OCI-LY3 (cell line): ENCODE measurements around the gene KPNB1.

Experiments
- H2AFZ ChIP-seq: fragments of 200-600, 300-600 bp; shearing (Covaris generic); 2 replicates; pipeline ENCODE4 v1.6.0; 2014; ENCODE audit warnings: antibody characterized with exemption, low read depth, low read length
- H3K27ac ChIP-seq: fragments of 200-600, 300-600 bp; sonication (generic); 2 replicates; pipeline ENCODE4 v1.5.1; 2014; ENCODE audit warnings: mild to moderate bottlenecking, low read length, moderate library complexity, mixed read lengths
- H3K27me3 ChIP-seq: fragments of 200-600, 300-600 bp; sonication (generic); 2 replicates; pipeline ENCODE4 v1.6.1; 2014; ENCODE audit warnings: low read depth, low read length, mixed read lengths
- H3K36me3 ChIP-seq: fragments of 200-600, 300-600 bp; sonication (generic); replicated peaks from 2 replicates; pipeline ENCODE3; 2014; ENCODE audit warnings: low read depth, low read length, mixed read lengths
- H3K4me1 ChIP-seq: fragments of 300-600, 200-600 bp; sonication (generic); 2 replicates; pipeline ENCODE4 v1.6.1; 2014; ENCODE audit warnings: low read length, mixed read lengths
- H3K4me2 ChIP-seq: fragments of 200-600, 300-600 bp; sonication (generic); 2 replicates; pipeline ENCODE4 v1.6.1; 2014; ENCODE audit warnings: low read length, mixed read lengths
- H3K4me3 ChIP-seq: fragments of 300-600, 200-600 bp; sonication (generic); 2 replicates; pipeline ENCODE4 v1.5.1; 2014; ENCODE audit warnings: antibody characterized with exemption, mild to moderate bottlenecking, low read length, moderate library complexity
- H3K79me2 ChIP-seq: fragments of 300-600, 200-600 bp; shearing (Covaris generic); 2 replicates; pipeline ENCODE4 v1.6.1; 2014; ENCODE audit warnings: mild to moderate bottlenecking, low read length, mixed read lengths
- H3K9ac ChIP-seq: fragments of 300-600, 200-600 bp; shearing (Covaris generic); 2 replicates; pipeline ENCODE4 v1.6.0; 2014; ENCODE audit warnings: mild to moderate bottlenecking, low read length, moderate library complexity
- H3K9me3 ChIP-seq: fragments of 200-600, 300-600 bp; shearing (Covaris generic); 2 replicates; pipeline ENCODE4 v1.6.1; 2014; ENCODE audit warnings: low read length, mixed read lengths; ENCODE audit not compliant: insufficient read depth
- H4K20me1 ChIP-seq: fragments of 200-600, 300-600 bp; sonication (generic); 2 replicates; pipeline ENCODE4 v1.6.1; 2016; ENCODE audit warnings: low read length, mixed read lengths; ENCODE audit not compliant: insufficient read depth
- EZH2phosphoT487 ChIP-seq: fragments of 200-600 bp; shearing (Covaris generic); IDR thresholded peaks from 2 replicates; pipeline ENCODE4 v1.6.1; 2018; ENCODE audit warnings: antibody characterized with exemption, mixed run types, low read depth
- TF ChIP-seq, protein P1 (sequence below): fragments of 200-600, 300-600 bp; sonication (generic); IDR thresholded peaks from 2 replicates; pipeline ENCODE4 v1.5.1; 2014; ENCODE audit warnings: antibody characterized with exemption, low read length, low read depth

KPNB1 gene

DNA sequence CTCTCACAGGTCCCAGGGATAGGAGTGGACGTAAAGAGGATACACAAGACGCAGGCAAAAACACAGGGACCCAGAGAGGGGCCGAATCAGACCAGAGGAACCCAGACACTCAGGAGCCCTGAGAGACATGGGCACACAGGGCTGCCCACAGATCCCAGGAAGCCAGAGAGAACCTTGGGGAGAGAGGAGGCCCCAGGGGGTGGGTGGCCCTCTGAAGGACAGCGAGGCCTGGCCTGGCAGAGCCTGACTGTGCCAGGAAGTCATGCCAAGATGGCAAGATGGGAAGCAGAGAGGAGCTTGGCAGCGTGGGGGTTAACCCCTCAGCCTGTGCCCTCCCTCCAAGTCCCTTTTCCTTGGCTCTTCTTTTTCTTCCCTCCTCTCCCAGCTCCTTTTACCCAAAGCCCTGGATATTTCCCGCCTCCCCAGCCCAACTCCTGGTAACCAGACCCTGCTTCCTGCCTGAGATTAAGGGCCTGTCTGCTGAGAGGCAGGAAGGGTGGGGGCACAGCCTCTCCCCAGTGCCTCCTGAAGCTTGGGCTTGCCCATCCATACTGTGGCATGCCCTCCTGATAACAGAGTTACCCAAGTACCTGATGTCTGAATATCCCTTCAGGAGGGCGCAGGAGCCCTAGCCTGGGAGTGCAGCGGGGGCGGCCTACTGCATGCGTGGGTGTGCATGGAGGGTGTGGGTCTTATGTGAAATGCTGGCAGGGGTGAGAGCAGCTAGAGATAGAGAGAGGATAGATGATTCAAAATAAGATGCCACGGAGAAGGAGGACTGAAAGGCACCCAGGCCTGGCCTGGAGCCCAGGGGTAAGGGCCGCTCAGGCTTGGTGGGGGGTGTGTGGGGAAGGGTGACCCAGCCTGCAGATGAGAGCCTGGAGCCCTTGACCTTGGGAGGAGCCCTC is 77.3 kb downstream of the KPNB1 start:
- Histone ChIP-seq H3K79me2 (no peaks in the 10 kb centered on the region), H3K9me3 (no peaks in the 10 kb centered on the region), H3K36me3 (no peaks in the 10 kb centered on the region), H3K4me3 (no peak overlapping the region), H2AFZ (no peak overlapping the region), H3K27me3 (peaks cover 89% of the 10 kb centered on the region), H4K20me1 (0 out of 2 replicates have a peak, but pooled peaks cover 5% of the 10 kb centered on the region), H3K4me1 (peaks cover 2% of the 10 kb centered on the region; the same call in 1 of the 2 replicates), H3K4me2 (no peak overlapping the region), H3K27ac (no peak overlapping the region), H3K9ac (no peak overlapping the region)
- TF ChIP-seq, protein P1, sequence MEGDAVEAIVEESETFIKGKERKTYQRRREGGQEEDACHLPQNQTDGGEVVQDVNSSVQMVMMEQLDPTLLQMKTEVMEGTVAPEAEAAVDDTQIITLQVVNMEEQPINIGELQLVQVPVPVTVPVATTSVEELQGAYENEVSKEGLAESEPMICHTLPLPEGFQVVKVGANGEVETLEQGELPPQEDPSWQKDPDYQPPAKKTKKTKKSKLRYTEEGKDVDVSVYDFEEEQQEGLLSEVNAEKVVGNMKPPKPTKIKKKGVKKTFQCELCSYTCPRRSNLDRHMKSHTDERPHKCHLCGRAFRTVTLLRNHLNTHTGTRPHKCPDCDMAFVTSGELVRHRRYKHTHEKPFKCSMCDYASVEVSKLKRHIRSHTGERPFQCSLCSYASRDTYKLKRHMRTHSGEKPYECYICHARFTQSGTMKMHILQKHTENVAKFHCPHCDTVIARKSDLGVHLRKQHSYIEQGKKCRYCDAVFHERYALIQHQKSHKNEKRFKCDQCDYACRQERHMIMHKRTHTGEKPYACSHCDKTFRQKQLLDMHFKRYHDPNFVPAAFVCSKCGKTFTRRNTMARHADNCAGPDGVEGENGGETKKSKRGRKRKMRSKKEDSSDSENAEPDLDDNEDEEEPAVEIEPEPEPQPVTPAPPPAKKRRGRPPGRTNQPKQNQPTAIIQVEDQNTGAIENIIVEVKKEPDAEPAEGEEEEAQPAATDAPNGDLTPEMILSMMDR: no peak
- TF ChIP-seq EZH2phosphoT487: no peak

DNA sequence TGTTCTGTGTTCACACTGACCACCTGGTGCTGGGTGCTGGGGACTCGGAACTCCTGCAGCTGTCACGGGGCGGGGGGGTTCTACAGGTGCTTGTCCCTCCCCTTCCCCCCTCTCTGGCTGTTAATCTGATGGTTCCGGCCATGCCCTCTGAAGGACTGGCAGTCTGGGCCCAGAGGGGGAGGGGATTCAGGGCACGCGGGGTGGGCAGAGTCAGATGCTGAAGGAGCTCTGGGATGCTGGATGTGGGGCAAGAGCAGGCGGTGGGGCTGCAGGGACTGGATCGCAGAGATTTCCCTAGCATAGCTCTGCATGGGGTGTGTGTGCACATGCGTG is 78.0 kb downstream of the KPNB1 start:
- H3K27me3 ChIP-seq: peaks cover 89% of the 10 kb centered on the region
- 0 out of 2 replicates have a peak, but pooled peaks cover 5% of the 10 kb centered on the region for H4K20me1 ChIP-seq
- no peak for TF ChIP-seq EZH2phosphoT487
- TF ChIP-seq, protein P1: no peak
- no peaks in the 10 kb centered on the region for H3K79me2 ChIP-seq
- no peaks in the 10 kb centered on the region for H3K36me3 ChIP-seq
- no peaks in the 10 kb centered on the region for H3K9me3 ChIP-seq
- no peak overlapping the region for H3K4me3 ChIP-seq
- H3K4me1 ChIP-seq: no peaks in the 10 kb centered on the region
- no peak overlapping the region for H3K9ac ChIP-seq
- no peak overlapping the region for H2AFZ ChIP-seq
- H3K4me2 ChIP-seq: no peak overlapping the region
- H3K27ac ChIP-seq: no peak overlapping the region

DNA sequence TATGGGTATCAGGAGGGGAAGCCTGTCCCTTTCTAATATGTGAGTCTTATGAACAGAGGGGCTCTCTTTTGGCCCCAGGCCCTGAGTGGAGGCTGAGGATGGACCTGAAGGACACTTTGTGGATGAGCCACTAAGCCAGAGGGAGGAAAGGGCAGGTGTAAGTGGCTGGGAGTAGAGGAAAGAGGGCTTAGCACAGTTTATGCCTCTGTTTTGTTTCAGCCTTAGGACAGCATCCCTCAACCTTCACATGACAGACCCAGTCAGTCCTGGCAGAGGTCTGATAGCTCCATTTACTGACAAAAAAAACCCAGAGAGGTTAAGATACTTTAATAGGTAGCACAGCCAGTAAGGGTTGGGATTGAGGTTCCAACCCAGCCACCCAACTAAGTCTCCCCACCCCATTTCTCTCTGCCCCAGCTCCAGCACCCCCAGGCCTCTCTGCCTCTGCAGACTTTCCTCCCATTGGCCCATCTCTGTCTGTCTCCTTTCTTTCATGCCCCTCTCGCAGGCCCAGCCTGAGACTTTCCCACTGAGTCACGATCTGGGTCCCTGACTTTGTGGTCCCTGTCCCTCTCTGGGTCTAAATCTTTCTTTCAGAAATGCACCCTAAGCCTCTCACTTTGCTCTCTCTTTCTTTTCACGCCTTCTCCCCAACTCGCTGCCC is 78.6 kb downstream of the KPNB1 start:
- Histone ChIP-seq H4K20me1 (0 out of 2 replicates have a peak, but pooled peaks cover 5% of the 10 kb centered on the region), H3K4me3 (no peak overlapping the region), H3K36me3 (no peaks in the 10 kb centered on the region), H2AFZ (no peak overlapping the region), H3K4me2 (no peak overlapping the region), H3K27ac (no peak overlapping the region), H3K9ac (no peak overlapping the region), H3K27me3 (peaks cover 88% of the 10 kb centered on the region), H3K9me3 (no peaks in the 10 kb centered on the region), H3K79me2 (no peaks in the 10 kb centered on the region), H3K4me1 (no peaks in the 10 kb centered on the region)
- TF ChIP-seq EZH2phosphoT487: no peak
- TF ChIP-seq, protein P1: no peak

DNA sequence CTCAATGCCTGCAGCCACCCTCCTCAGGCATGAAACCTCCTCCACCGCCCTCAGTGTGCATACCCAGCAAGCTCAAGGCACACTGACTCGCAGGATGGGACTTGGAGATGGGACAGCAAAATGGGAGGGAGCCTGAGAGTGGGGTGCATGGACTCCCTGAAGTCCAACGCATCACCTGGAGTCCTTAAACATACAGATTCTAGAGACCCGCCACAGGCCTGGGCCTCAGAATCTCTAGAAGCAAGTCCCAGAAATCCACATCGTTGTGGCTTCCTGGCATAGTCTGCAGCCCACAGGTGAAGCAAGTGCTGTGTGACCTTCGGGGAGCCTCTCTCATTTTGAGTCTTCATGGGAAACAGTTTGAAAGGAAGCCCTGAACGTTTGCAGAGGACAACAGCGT is 79.8 kb downstream of the KPNB1 start:
- H3K79me2 ChIP-seq: no peaks in the 10 kb centered on the region
- H3K36me3 ChIP-seq: no peaks in the 10 kb centered on the region
- no peaks in the 10 kb centered on the region for H3K4me1 ChIP-seq
- H3K27me3 ChIP-seq: peaks cover 84% of the 10 kb centered on the region
- 0 out of 2 replicates have a peak, but pooled peaks cover 2% of the 10 kb centered on the region for H4K20me1 ChIP-seq
- no peak overlapping the region for H3K4me3 ChIP-seq
- H2AFZ ChIP-seq: no peak overlapping the region
- TF ChIP-seq EZH2phosphoT487: no peak
- TF ChIP-seq, protein P1: no peak
- H3K9me3 ChIP-seq: no peaks in the 10 kb centered on the region
- no peak overlapping the region for H3K9ac ChIP-seq
- no peak overlapping the region for H3K4me2 ChIP-seq
- no peak overlapping the region for H3K27ac ChIP-seq
